Measurements from ENCODE around the gene DNAJC16. TPM values are rescaled to one million over a fixed set of nuclear protein-coding genes. Genes with fewer than 3 reads are reported as not detected.

Gene DNAJC16
- total RNA-seq, 2 donors from 2014 or later = 23.1 to 31.6 TPM

- Histone ChIP-seq H3K27me3 (ENCODE audit: control insufficient read depth, insufficient read depth, low read length, poor library complexity, severe bottlenecking) (no peaks in the 10 kb centered on the region), H3K27ac (ENCODE audit: low read depth, low read length) (no peak overlapping the region), H3K4me3 (ENCODE audit: low read length) (no peak overlapping the region), H3K36me3 (ENCODE audit: control insufficient read depth, insufficient read depth, low read length) (no peaks in the 10 kb centered on the region), H3K4me1 (ENCODE audit: control insufficient read depth, insufficient read depth, low read length) (peaks cover 7% of the 10 kb centered on the region), H3K9ac (ENCODE audit: extremely low read depth, low read length, poor library complexity, severe bottlenecking) (no peak overlapping the region), H3K9me3 (ENCODE audit: control insufficient read depth, low read length) (no peaks in the 10 kb centered on the region)
- H3K4me1 Mint-ChIP-seq = peaks cover 21% of the 10 kb centered on the region
- 88 to 93% methylated on average over 4 to 5 of the region's 5 CpGs for WGBS, 2 experiments (ENCODE audit: insufficient coverage in 1 of 2, insufficient read length in 1 of 2)
- no peak for DNase-seq
- peaks cover 5% of the 10 kb centered on the region for H3K9me3 Mint-ChIP-seq
- H3K27ac Mint-ChIP-seq = no peak overlapping the region
- peaks cover 10% of the 10 kb centered on the region for H3K27me3 Mint-ChIP-seq (ENCODE audit: insufficient read depth)
- TF ChIP-seq CTCF (conservative IDR thresholded peaks at IDR 0.05) = no peak
- H3K36me3 Mint-ChIP-seq (ENCODE audit: low read depth) = peaks cover 8% of the 10 kb centered on the region
- H3K4me3 Mint-ChIP-seq = no peak overlapping the region
These were observed 65.6 kb downstream of the DNAJC16 start for GRCh38 chr1:15592285-15592684.

- no peak for DNase-seq
- no peaks in the 10 kb centered on the region for H3K9me3 Mint-ChIP-seq
- peak overlapping the region; percentile 45 for H3K4me3 ChIP-seq (ENCODE audit: low read length)
- H3K27ac Mint-ChIP-seq = no peak overlapping the region
- no peaks in the 10 kb centered on the region for H3K36me3 ChIP-seq (ENCODE audit: control insufficient read depth, insufficient read depth, low read length)
- peaks cover 7% of the 10 kb centered on the region for H3K4me1 ChIP-seq (ENCODE audit: control insufficient read depth, insufficient read depth, low read length)
- no peaks in the 10 kb centered on the region for H3K9me3 ChIP-seq (ENCODE audit: control insufficient read depth, low read length)
- H3K36me3 Mint-ChIP-seq (ENCODE audit: low read depth) = no peaks in the 10 kb centered on the region
- H3K9ac ChIP-seq (ENCODE audit: extremely low read depth, low read length, poor library complexity, severe bottlenecking) = peak overlapping the region; percentile 6
- TF ChIP-seq CTCF (conservative IDR thresholded peaks at IDR 0.05) = no peak
- no peaks in the 10 kb centered on the region for H3K27me3 ChIP-seq (ENCODE audit: control insufficient read depth, insufficient read depth, low read length, poor library complexity, severe bottlenecking)
- peaks cover 15% of the 10 kb centered on the region for H3K27me3 Mint-ChIP-seq (ENCODE audit: insufficient read depth)
- WGBS, 2 experiments (ENCODE audit: insufficient coverage in 1 of 2, insufficient read length in 1 of 2) = 89 to 94% methylated on average over 3 to 5 of the region's 5 CpGs
- H3K4me1 Mint-ChIP-seq = peaks cover 21% of the 10 kb centered on the region
- no peak overlapping the region for H3K27ac ChIP-seq (ENCODE audit: low read depth, low read length)
- no peak overlapping the region for H3K4me3 Mint-ChIP-seq
These were observed 69.4 kb downstream of the DNAJC16 start for GRCh38 chr1:15595809-15596617.

- no peak overlapping the region for H3K27ac Mint-ChIP-seq
- 89 to 94% methylated on average over 2 of the region's 2 CpGs for WGBS, 2 experiments (ENCODE audit: insufficient coverage in 1 of 2, insufficient read length in 1 of 2)
- H3K4me3 ChIP-seq (ENCODE audit: low read length) = no peak overlapping the region
- no peak for DNase-seq
- H3K4me1 Mint-ChIP-seq = peaks cover 14% of the 10 kb centered on the region
- peaks cover 15% of the 10 kb centered on the region for H3K27me3 Mint-ChIP-seq (ENCODE audit: insufficient read depth)
- no peaks in the 10 kb centered on the region for H3K36me3 Mint-ChIP-seq (ENCODE audit: low read depth)
- H3K27me3 ChIP-seq (ENCODE audit: control insufficient read depth, insufficient read depth, low read length, poor library complexity, severe bottlenecking) = no peaks in the 10 kb centered on the region
- peaks cover 5% of the 10 kb centered on the region for H3K4me1 ChIP-seq (ENCODE audit: control insufficient read depth, insufficient read depth, low read length)
- H3K9me3 Mint-ChIP-seq = no peaks in the 10 kb centered on the region
- no peaks in the 10 kb centered on the region for H3K36me3 ChIP-seq (ENCODE audit: control insufficient read depth, insufficient read depth, low read length)
- no peak overlapping the region for H3K9ac ChIP-seq (ENCODE audit: extremely low read depth, low read length, poor library complexity, severe bottlenecking)
- H3K27ac ChIP-seq (ENCODE audit: low read depth, low read length) = no peak overlapping the region
- no peaks in the 10 kb centered on the region for H3K9me3 ChIP-seq (ENCODE audit: control insufficient read depth, low read length)
- H3K4me3 Mint-ChIP-seq = no peak overlapping the region
- TF ChIP-seq CTCF (conservative IDR thresholded peaks at IDR 0.05) = no peak
These were observed 71.8 kb downstream of the DNAJC16 start for GRCh38 chr1:15598436-15598835.
